ENCODE results near the gene CC2D1A. TPM values are rescaled to one million over a fixed set of nuclear protein-coding genes. Genes with fewer than 3 reads are reported as not detected.

The CC2D1A gene
- total and polyA plus RNA-seq, 2 donors (not counting 1 experiment from before 2014, with no cell fraction given): 34.3 to 47.2 TPM

- WGBS (ENCODE audit: insufficient coverage): 86% methylated on average over 13 of the region's 13 CpGs
These were observed 36.7 kb upstream of the CC2D1A start for GRCh38 chr19:13869281-13869680.

More at GRCh38 chr19:13869281-13869680, 36.7 kb upstream of the CC2D1A start:
- Histone ChIP-seq H3K4me1 (ENCODE audit: control insufficient read depth in 2 of 2, insufficient read depth in 2 of 2, low read length in 2 of 2) (peaks cover 27% of the 10 kb centered on the region in 2 donors), H3K9ac (ENCODE audit: low read length) (no peak overlapping the region), H4K20me1 (ENCODE audit: control insufficient read depth, insufficient read depth, low read length, poor library complexity, severe bottlenecking) (no peaks in the 10 kb centered on the region), H3K4me3 (ENCODE audit: control extremely low read depth in 1 of 5, extremely low read depth in 1 of 5, insufficient read depth in 1 of 5, low read depth in 2 of 5, low read length in 4 of 5) (no peak overlapping the region), H3K36me3 (replicated peaks in 1 of 2; ENCODE audit: control extremely low read depth in 1 of 2, control insufficient read depth in 1 of 2, extremely low read depth in 1 of 2, insufficient read depth in 2 of 2, low read length in 1 of 2) (no peaks in the 10 kb centered on the region), H2AFZ (ENCODE audit: insufficient read depth, low read depth, low read length, poor library complexity, severe bottlenecking) (no peak overlapping the region), H3K4me2 (replicated peaks; ENCODE audit: low read depth, low read length, poor library complexity, severe bottlenecking) (no peak overlapping the region), H3K27ac (ENCODE audit: low read length in 2 of 2) (no peak overlapping the region), H3K27me3 (replicated peaks in 1 of 4; ENCODE audit: control extremely low read depth in 1 of 4, control insufficient read depth in 3 of 4, insufficient read depth in 4 of 4, low read length in 3 of 4) (peaks cover 0 to 75% (median 15%) of the 10 kb centered on the region in 4 experiments), H3K79me2 (ENCODE audit: control insufficient read depth, insufficient read depth, low read length) (no peaks in the 10 kb centered on the region), H3K9me3 (ENCODE audit: control extremely low read depth in 1 of 3, control insufficient read depth in 2 of 3, insufficient read depth in 1 of 3, low read length in 2 of 3) (peaks cover 0 to 12% (median 0%) of the 10 kb centered on the region in 3 donors)
- intact Hi-C loops (cut with micrococcal nuclease): no loop called here
- H3K4me3 Mint-ChIP-seq: no peak overlapping the region
- ChIA-PET POLR2A (no interaction called here), CTCF (interaction anchor here (0.7 kb wide), 2 partner anchors 163 to 229 kb away, joined by 3 read pairs; partner anchors contain the start of gene IL27RA)
- peaks cover 46% of the 10 kb centered on the region for H3K27me3 Mint-ChIP-seq
- H3K4me1 Mint-ChIP-seq: peaks cover 18% of the 10 kb centered on the region
- TF ChIP-seq CTCF (IDR thresholded peaks at IDR 0.05): no peak
- no peak for TF ChIP-seq EZH2 (IDR thresholded peaks at IDR 0.05; ENCODE audit: borderline replicate concordance, insufficient read depth, low read depth, low read length, poor library complexity, severe bottlenecking)
- H3K27ac Mint-ChIP-seq: no peak overlapping the region
- ATAC-seq (ENCODE audit: low read depth) (no peak), DNase-seq (peak; percentile 29)
- H3K9me3 Mint-ChIP-seq (ENCODE audit: insufficient read depth): no peaks in the 10 kb centered on the region

All from B cell (primary cell).